Spleen (tissue), 11 donors: ENCODE measurements around the gene SLC5A6. TPM values are rescaled to one million over a fixed set of nuclear protein-coding genes. Genes with fewer than 3 reads are reported as not detected.
A peak's percentile ranks its signal among the peaks of the same experiment; 100 is the strongest.

Source experiments
- DNase-seq: peaks from one replicate; pipeline ENCODE4 v3.0.0-alpha.2; 2020
- H3K27ac ChIP-seq, 8 donors: fragments of 200-600 bp; sonication (generic) in 7 of 8; 1 replicate in 4 of 8; 2 replicates in 4 of 8; pipeline versions ENCODE4 v1.5.0 to v1.8.0; 2016 to 2021; ENCODE audit warnings: inconsistent platforms in 4 of 8, mild to moderate bottlenecking in 4 of 8, moderate library complexity in 1 of 8
- H3K27me3 ChIP-seq, 7 donors: fragments of 200-600 bp; sonication (generic) in 6 of 7; replicated peaks in 1 of 7; 1 replicate in 4 of 7; 2 replicates in 3 of 7; pipeline versions ENCODE4 v1.5.0 to v1.8.0; 2016 to 2021; ENCODE audit warnings: inconsistent platforms in 3 of 7, mild to moderate bottlenecking in 1 of 7
- H3K36me3 ChIP-seq, 6 donors: fragments of 200-600 bp; sonication (generic) in 5 of 6; 1 replicate in 4 of 6; 2 replicates in 2 of 6; pipeline versions ENCODE4 v1.5.0 to v1.8.0; 2016 to 2021; ENCODE audit warnings: inconsistent platforms in 2 of 6
- H3K4me1 ChIP-seq, 6 donors: fragments of 200-600 bp; sonication (generic) in 5 of 6; 1 replicate in 3 of 6; 2 replicates in 3 of 6; pipeline versions ENCODE4 v1.5.0 to v1.8.0; 2016 to 2021; ENCODE audit warnings: inconsistent platforms in 3 of 6
- H3K4me3 ChIP-seq, 8 donors: fragments of 200-600 bp; sonication (generic) in 7 of 8; 1 replicate in 4 of 8; 2 replicates in 4 of 8; pipeline versions ENCODE4 v1.5.0 to v1.8.0; 2016 to 2021; ENCODE audit warnings: inconsistent platforms in 4 of 8, mild to moderate bottlenecking in 4 of 8, moderate library complexity in 2 of 8
- H3K9me3 ChIP-seq, 8 donors: fragments of 200-600 bp; sonication (generic) in 7 of 8; 1 replicate in 4 of 8; 2 replicates in 4 of 8; pipeline versions ENCODE4 v1.5.0 to v1.8.0; 2016 to 2021; ENCODE audit warnings: inconsistent platforms in 4 of 8
- POLR2A ChIP-seq, 3 donors: fragments of 450-650 bp; IDR thresholded peaks; one replicate each; pipeline ENCODE4 v1.5.1; 2017; ENCODE audit warnings: antibody characterized with exemption in 3 of 3, mild to moderate bottlenecking in 1 of 3
- POLR2AphosphoS5 ChIP-seq, 3 donors: sonication (generic); formaldehyde crosslinking; IDR thresholded peaks; one replicate each; pipeline ENCODE4 v1.5.1; 2017; ENCODE audit warnings: antibody characterized with exemption in 3 of 3
- WGBS, 5 donors: extraction: QIAGEN DNeasy Blood & Tissue Kit in 3 of 5; methylation state at CpG; one replicate each; pipeline versions ENCODE4 v1.1.5 to v1.1.7; 2013 to 2018; 5-methylcytosine and 5-hydroxymethylcytosine counted together
- intact Hi-C: fragments of 100-400 bp; cut with DNase I; formaldehyde crosslinking; loops from one replicate; pipeline ENCODE4 v1.15.0; 2023; ENCODE audit warnings: low total_unique reads
- polyA plus RNA-seq, 3 donors: library from polyadenylated mRNA; stranded (reverse); fragments of 200-250 nt; gene quantifications; one replicate each; pipeline ENCODE4 v1.2.1, GENCODE V29; 2013
- total RNA-seq, 7 donors: library from RNA; depleted of rRNA in 3 of 7; stranded (reverse); fragments of >200 nt in 3 of 7; fragmentation: NEBNext Ultra II Directional in 4 of 7; extraction: Animal tissue kit (Norgen Biotek cat#: 25700) in 4 of 7; gene quantifications; one replicate each; pipeline versions ENCODE4 v1.1.0 to v1.2.1, GENCODE V29; 2016 to 2021
- TF ChIP-seq, protein P1 (sequence below), 11 experiments: fragments of 200-600 bp in 7 of 11; fragments of 450-650 bp in 4 of 11; sonication (generic) in 4 of 11; IDR thresholded peaks in 8 of 11; conservative IDR thresholded peaks in 3 of 11; 1 replicate in 7 of 11; 2 replicates in 4 of 11; pipeline versions ENCODE4 v1.4.0 to v1.8.0; 2016 to 2021; ENCODE audit warnings: antibody characterized with exemption in 11 of 11, inconsistent platforms in 4 of 11, mild to moderate bottlenecking in 1 of 11
- donor health status: healthy with polysubstance abuse.
- donor health status: DM: no; HTN: no; CAD: no; lungs with moderate emphysema.
- donor health status: DM: no; HTN: no; CAD: no.
- donor health status: Bipolar disorder and iron deficiency.
- donor health status: healthy.
- donor health status: DM: no; HTN: no; CAD: no.
- donor health status: DM: yes; HTN: yes; CAD: no.

Gene SLC5A6
- total and polyA plus RNA-seq, 10 donors, result 11.9 to 33.3 (median 22.7) TPM

DNA sequence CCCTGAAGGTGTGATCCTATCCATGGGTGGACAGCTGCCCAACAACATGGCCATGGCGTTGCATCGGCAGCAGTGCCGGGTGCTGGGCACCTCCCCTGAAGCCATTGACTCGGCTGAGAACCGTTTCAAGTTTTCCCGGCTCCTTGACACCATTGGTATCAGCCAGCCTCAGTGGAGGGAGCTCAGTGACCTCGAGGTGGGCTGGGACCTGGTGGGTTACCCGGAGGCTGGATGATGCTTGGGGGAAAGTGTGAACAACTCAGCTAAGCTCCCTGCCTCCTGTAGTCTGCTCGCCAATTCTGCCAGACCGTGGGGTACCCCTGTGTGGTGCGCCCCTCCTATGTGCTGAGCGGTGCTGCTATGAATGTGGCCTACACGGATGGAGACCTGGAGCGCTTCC is 21.3 kb upstream of the SLC5A6 start:
- peak in 1 of 3 donors; percentile 21 for TF ChIP-seq POLR2AphosphoS5 (IDR thresholded peaks at IDR 0.05)
- TF ChIP-seq, protein P1, sequence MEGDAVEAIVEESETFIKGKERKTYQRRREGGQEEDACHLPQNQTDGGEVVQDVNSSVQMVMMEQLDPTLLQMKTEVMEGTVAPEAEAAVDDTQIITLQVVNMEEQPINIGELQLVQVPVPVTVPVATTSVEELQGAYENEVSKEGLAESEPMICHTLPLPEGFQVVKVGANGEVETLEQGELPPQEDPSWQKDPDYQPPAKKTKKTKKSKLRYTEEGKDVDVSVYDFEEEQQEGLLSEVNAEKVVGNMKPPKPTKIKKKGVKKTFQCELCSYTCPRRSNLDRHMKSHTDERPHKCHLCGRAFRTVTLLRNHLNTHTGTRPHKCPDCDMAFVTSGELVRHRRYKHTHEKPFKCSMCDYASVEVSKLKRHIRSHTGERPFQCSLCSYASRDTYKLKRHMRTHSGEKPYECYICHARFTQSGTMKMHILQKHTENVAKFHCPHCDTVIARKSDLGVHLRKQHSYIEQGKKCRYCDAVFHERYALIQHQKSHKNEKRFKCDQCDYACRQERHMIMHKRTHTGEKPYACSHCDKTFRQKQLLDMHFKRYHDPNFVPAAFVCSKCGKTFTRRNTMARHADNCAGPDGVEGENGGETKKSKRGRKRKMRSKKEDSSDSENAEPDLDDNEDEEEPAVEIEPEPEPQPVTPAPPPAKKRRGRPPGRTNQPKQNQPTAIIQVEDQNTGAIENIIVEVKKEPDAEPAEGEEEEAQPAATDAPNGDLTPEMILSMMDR (IDR thresholded peaks at IDR 0.05 in 8 of 11, conservative IDR thresholded peaks at IDR 0.05 in 3 of 11), result no peak
- no peaks in the 10 kb centered on the region for H3K4me1 ChIP-seq
- no peak overlapping the region for H3K27ac ChIP-seq
- no peak for DNase-seq
- H3K4me3 ChIP-seq, result no peak overlapping the region
- WGBS, 5 donors, result 88 to 97% (median 95%) methylated on average over 9 to 14 of the region's 14 CpGs
- intact Hi-C loops, result no loop called here
- no peaks in the 10 kb centered on the region for H3K9me3 ChIP-seq
- peaks cover 10 to 100% (median 98%) of the 10 kb centered on the region in 6 donors for H3K36me3 ChIP-seq
- H3K27me3 ChIP-seq, result no peaks in the 10 kb centered on the region

DNA sequence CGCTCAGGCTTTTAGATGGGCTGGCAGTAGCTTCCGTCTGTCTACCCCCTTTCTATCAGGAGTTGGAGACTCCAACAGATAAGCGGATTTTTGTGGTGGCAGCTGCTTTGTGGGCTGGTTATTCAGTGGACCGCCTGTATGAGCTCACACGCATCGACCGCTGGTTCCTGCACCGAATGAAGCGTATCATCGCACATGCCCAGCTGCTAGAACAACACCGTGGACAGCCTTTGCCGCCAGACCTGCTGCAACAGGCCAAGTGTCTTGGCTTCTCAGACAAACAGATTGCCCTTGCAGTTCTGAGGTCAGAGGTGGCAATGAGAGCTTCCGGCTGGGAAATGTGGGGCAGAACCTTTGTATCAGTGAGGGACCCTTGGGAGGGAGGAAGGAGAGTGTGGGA is 19.9 kb upstream of the SLC5A6 start:
- intact Hi-C loops, result no loop called here
- TF ChIP-seq, protein P1 (IDR thresholded peaks at IDR 0.05 in 8 of 11, conservative IDR thresholded peaks at IDR 0.05 in 3 of 11), result no peak
- TF ChIP-seq POLR2AphosphoS5 (IDR thresholded peaks at IDR 0.05), result no peak
- TF ChIP-seq POLR2A (IDR thresholded peaks at IDR 0.05), result no peak
- Histone ChIP-seq H3K9me3 (no peaks in the 10 kb centered on the region), H3K27me3 (no peaks in the 10 kb centered on the region), H3K4me3 (no peak overlapping the region), H3K36me3 (peaks cover 6 to 100% (median 95%) of the 10 kb centered on the region in 6 donors), H3K4me1 (no peaks in the 10 kb centered on the region), H3K27ac (no peak overlapping the region)
- WGBS, 5 donors, result 92 to 95% (median 95%) methylated on average over 12 to 13 of the region's 13 CpGs
- DNase-seq, result no peak

DNA sequence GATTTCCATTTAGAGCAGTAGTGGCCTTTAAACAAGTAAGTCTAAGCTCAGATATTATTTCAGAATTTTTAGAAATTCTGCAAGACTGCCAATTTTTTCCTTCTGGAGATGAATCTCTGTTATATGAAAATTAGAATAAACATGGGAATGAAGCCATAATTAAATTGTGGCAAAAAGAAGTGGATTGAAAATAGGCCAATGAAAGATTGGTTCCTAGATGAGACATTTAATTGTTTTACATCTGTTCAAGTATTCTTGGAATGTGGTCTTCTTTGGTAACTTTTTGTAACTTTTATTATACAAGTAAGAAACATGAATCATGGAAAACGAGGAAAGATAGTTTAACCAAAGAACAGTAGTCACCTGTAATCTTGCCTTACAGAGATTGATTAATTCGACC is 15.4 kb upstream of the SLC5A6 start:
- DNase-seq, result no peak
- Histone ChIP-seq H3K4me3 (no peak overlapping the region), H3K4me1 (no peaks in the 10 kb centered on the region), H3K9me3 (no peaks in the 10 kb centered on the region), H3K27me3 (no peaks in the 10 kb centered on the region), H3K36me3 (peaks cover 12 to 100% (median 91%) of the 10 kb centered on the region in 6 donors), H3K27ac (no peak overlapping the region)
- intact Hi-C loops, result no loop called here
- WGBS, 5 donors, result 87 to 96% (median 92%) methylated on average over 2 of the region's 2 CpGs
- no peak for TF ChIP-seq POLR2AphosphoS5 (IDR thresholded peaks at IDR 0.05)

DNA sequence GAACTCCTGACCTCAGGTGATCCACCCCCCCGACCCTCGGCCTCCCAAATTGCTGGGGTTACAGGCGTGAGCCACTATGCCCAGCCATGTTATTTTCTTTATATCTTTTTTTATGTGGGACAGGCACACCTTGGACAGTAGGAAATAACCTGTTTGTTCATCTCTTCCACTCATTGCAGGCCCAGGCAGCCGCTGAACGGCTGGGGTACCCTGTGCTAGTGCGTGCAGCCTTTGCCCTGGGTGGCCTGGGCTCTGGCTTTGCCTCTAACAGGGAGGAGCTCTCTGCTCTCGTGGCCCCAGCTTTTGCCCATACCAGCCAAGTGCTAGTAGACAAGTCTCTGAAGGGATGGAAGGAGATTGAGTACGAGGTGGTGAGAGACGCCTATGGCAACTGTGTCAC is 13.5 kb upstream of the SLC5A6 start:
- WGBS, 5 donors, result 95 to 98% (median 96%) methylated on average over 8 to 9 of the region's 9 CpGs
- TF ChIP-seq, protein P1 (IDR thresholded peaks at IDR 0.05 in 8 of 11, conservative IDR thresholded peaks at IDR 0.05 in 3 of 11), result no peak
- TF ChIP-seq POLR2A (IDR thresholded peaks at IDR 0.05) (no peak), POLR2AphosphoS5 (IDR thresholded peaks at IDR 0.05) (no peak)

DNA sequence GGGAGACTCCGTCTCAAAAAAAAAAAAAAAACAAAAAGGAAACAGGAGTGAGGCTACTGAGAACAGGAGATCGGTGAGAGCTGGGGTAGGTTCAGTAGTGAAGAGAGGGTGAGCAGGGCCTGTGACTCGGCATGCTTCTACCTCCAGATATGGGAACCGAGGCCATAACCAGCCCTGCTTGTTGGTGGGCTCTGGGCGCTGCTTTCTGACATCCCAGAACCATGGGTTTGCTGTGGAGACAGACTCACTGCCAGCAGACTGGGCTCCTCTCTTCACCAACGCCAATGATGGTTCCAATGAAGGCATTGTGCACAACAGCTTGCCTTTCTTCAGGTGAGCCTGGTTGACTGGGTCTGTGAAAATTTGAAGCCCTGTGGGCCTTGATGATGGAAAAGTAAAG is 11.3 kb upstream of the SLC5A6 start:
- H3K36me3 ChIP-seq, result peaks cover 12 to 99% (median 64%) of the 10 kb centered on the region in 6 donors
- H3K27me3 ChIP-seq, result no peaks in the 10 kb centered on the region
- TF ChIP-seq POLR2AphosphoS5 (IDR thresholded peaks at IDR 0.05), result no peak
- no peak for TF ChIP-seq POLR2A (IDR thresholded peaks at IDR 0.05)
- TF ChIP-seq, protein P1 (IDR thresholded peaks at IDR 0.05 in 8 of 11, conservative IDR thresholded peaks at IDR 0.05 in 3 of 11), result no peak
- peak; percentile 53 for DNase-seq
- H3K4me1 ChIP-seq, result peaks cover 0 to 11% (median 8%) of the 10 kb centered on the region in 6 donors
- H3K27ac ChIP-seq, result no peak overlapping the region
- H3K9me3 ChIP-seq, result no peaks in the 10 kb centered on the region
- WGBS, 5 donors, result 96 to 98% (median 97%) methylated on average over 6 of the region's 6 CpGs
- intact Hi-C loops, result no loop called here
- no peak overlapping the region for H3K4me3 ChIP-seq

More for the DNA sequence above, 13.5 kb upstream of the SLC5A6 start:
- Histone ChIP-seq H3K27ac (no peak overlapping the region), H3K4me1 (no peaks in the 10 kb centered on the region), H3K9me3 (no peaks in the 10 kb centered on the region), H3K36me3 (peaks cover 12 to 100% (median 80%) of the 10 kb centered on the region in 6 donors), H3K4me3 (no peak overlapping the region), H3K27me3 (no peaks in the 10 kb centered on the region)
- peak; percentile 67 for DNase-seq
- intact Hi-C loops, result no loop called here
